ENCODE data around the gene HIF1A. TPM values are rescaled to one million over a fixed set of nuclear protein-coding genes. Genes with fewer than 3 reads are reported as not detected.
A peak's percentile ranks its signal among the peaks of the same experiment; 100 is the strongest.

HIF1A gene
- total RNA-seq, 1 donor from 2014 or later: 179 TPM

GRCh38 chr14:61698206-61698980 is 3.1 kb downstream of the HIF1A start:
- H3K36me3 Mint-ChIP-seq (ENCODE audit: low read depth): peaks cover 31% of the 10 kb centered on the region
- POLR2A ChIA-PET: interaction anchor here (0.6 to 5.3 kb wide), 11 partner anchors 19 to 1449 kb away, joined by 3 to 46 read pairs (median 7); partner anchors contain the start of gene PPM1A
- no peak for TF ChIP-seq CTCF (IDR thresholded peaks at IDR 0.05)
- DNase-seq: no peak
- H3K4me1 Mint-ChIP-seq: peaks cover 64% of the 10 kb centered on the region
- no peaks in the 10 kb centered on the region for H3K27me3 Mint-ChIP-seq
- intact Hi-C loops (cut with micrococcal nuclease): loop anchor here (1.0 to 5.0 kb wide), 3 partner anchors 8 to 384 kb away; no protein-coding TSS in a partner anchor
- H3K4me3 Mint-ChIP-seq: peak overlapping the region; percentile 97
- CTCF ChIA-PET: interaction anchor here (0.7 to 1.1 kb wide), 3 partner anchors 21 to 238 kb away, joined by 3 to 4 read pairs (median 3); no protein-coding TSS in a partner anchor
- no peak for ATAC-seq (ENCODE audit: low read depth)
- H3K9me3 Mint-ChIP-seq: no peaks in the 10 kb centered on the region
- H3K27ac Mint-ChIP-seq: peak overlapping the region; percentile 74

- intact Hi-C loops (cut with micrococcal nuclease): loop anchor here (5.0 kb wide), 2 partner anchors 33 to 383 kb away; no protein-coding TSS in a partner anchor
- DNase-seq (no peak), ATAC-seq (ENCODE audit: low read depth) (no peak)
- Mint-ChIP-seq H3K9me3 (no peaks in the 10 kb centered on the region), H3K4me1 (peaks cover 69% of the 10 kb centered on the region), H3K27ac (no peak overlapping the region), H3K36me3 (ENCODE audit: low read depth) (peaks cover 31% of the 10 kb centered on the region), H3K27me3 (no peaks in the 10 kb centered on the region), H3K4me3 (peak overlapping the region; percentile 97)
- ChIA-PET POLR2A (interaction anchor here (0.6 to 5.3 kb wide), 8 partner anchors 21 to 1450 kb away, joined by 3 to 46 read pairs (median 10); partner anchors contain the start of gene PPM1A), CTCF (interaction anchor here (0.7 to 1.1 kb wide), 2 partner anchors 21 to 238 kb away, joined by 3 to 4 read pairs; no protein-coding TSS in a partner anchor)
- TF ChIP-seq CTCF (IDR thresholded peaks at IDR 0.05): no peak
Observed at GRCh38 chr14:61699027-61699426, 3.7 kb downstream of the HIF1A start.

GRCh38 chr14:61700104-61700886 is 5.0 kb downstream of the HIF1A start:
- intact Hi-C loops (cut with micrococcal nuclease): no loop called here
- H3K9me3 Mint-ChIP-seq: no peaks in the 10 kb centered on the region
- ChIA-PET CTCF (interaction anchor here (1.3 kb wide), 1 partner anchor 224 kb away, joined by 3 read pairs; no protein-coding TSS in a partner anchor), POLR2A (interaction anchor here (0.6 to 5.3 kb wide), 3 partner anchors 20 to 224 kb away, joined by 4 to 46 read pairs (median 4); no protein-coding TSS in a partner anchor)
- no peaks in the 10 kb centered on the region for H3K27me3 Mint-ChIP-seq
- peak overlapping the region; percentile 32 for H3K4me3 Mint-ChIP-seq
- H3K27ac Mint-ChIP-seq: peak overlapping the region; percentile 24
- peaks cover 75% of the 10 kb centered on the region for H3K4me1 Mint-ChIP-seq
- TF ChIP-seq CTCF (IDR thresholded peaks at IDR 0.05): no peak
- ATAC-seq (ENCODE audit: low read depth) (no peak), DNase-seq (no peak)
- peaks cover 32% of the 10 kb centered on the region for H3K36me3 Mint-ChIP-seq (ENCODE audit: low read depth)

GRCh38 chr14:61701946-61702345 is 6.6 kb downstream of the HIF1A start:
- peaks cover 24% of the 10 kb centered on the region for H3K36me3 Mint-ChIP-seq (ENCODE audit: low read depth)
- no peaks in the 10 kb centered on the region for H3K27me3 Mint-ChIP-seq
- ChIA-PET CTCF (no interaction called here), POLR2A (interaction anchor here (0.6 to 5.3 kb wide), 2 partner anchors 22 to 225 kb away, joined by 3 to 46 read pairs; no protein-coding TSS in a partner anchor)
- H3K4me3 Mint-ChIP-seq: peak overlapping the region; percentile 24
- H3K4me1 Mint-ChIP-seq: peaks cover 88% of the 10 kb centered on the region
- no peak for DNase-seq
- peak overlapping the region; percentile 56 for H3K27ac Mint-ChIP-seq
- ATAC-seq (ENCODE audit: low read depth): no peak
- H3K9me3 Mint-ChIP-seq: no peaks in the 10 kb centered on the region
- no peak for TF ChIP-seq CTCF (IDR thresholded peaks at IDR 0.05)
- intact Hi-C loops (cut with micrococcal nuclease): loop anchor here (2.0 kb wide), 1 partner anchor 17 kb away; no protein-coding TSS in a partner anchor
